ENCODE data around the gene RYR2.

DNA sequence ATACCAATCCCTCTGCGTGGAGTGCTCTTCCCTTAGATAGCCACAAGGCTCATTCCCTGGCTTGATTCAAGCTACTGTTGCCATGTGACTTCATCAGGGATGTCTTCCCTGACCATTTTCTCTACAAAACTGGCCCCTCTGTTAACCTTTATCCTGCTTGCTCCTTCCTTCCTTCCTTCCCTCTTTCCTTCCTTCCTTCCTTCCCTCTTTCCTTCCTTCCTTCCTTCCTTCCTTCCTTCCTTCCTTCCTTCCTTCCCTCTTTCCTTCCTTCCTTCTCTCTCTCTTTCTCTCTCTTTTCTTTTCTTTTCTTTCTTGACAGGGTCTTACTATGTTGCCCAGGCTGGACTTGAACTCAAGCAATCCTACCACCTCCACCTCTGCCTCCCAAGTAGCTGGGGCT is 6.2 kb upstream of the RYR2 start:
- TF ChIP-seq, protein P1, sequence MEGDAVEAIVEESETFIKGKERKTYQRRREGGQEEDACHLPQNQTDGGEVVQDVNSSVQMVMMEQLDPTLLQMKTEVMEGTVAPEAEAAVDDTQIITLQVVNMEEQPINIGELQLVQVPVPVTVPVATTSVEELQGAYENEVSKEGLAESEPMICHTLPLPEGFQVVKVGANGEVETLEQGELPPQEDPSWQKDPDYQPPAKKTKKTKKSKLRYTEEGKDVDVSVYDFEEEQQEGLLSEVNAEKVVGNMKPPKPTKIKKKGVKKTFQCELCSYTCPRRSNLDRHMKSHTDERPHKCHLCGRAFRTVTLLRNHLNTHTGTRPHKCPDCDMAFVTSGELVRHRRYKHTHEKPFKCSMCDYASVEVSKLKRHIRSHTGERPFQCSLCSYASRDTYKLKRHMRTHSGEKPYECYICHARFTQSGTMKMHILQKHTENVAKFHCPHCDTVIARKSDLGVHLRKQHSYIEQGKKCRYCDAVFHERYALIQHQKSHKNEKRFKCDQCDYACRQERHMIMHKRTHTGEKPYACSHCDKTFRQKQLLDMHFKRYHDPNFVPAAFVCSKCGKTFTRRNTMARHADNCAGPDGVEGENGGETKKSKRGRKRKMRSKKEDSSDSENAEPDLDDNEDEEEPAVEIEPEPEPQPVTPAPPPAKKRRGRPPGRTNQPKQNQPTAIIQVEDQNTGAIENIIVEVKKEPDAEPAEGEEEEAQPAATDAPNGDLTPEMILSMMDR (IDR thresholded peaks at IDR 0.05): no peak
- no peak for TF ChIP-seq POLR2A (IDR thresholded peaks at IDR 0.05)
- no peak for TF ChIP-seq POLR2AphosphoS5 (IDR thresholded peaks at IDR 0.05)

All from breast epithelium (tissue), 3 donors.